Activated CD8-positive, alpha-beta memory T cell treated with anti-CD3 and anti-CD28 coated beads for 1 hour (primary cell): ENCODE measurements around the gene COL4A4.

Experiments used
- DNase-seq, 2 donors: peaks; one replicate each; pipeline ENCODE4 v3.0.0-alpha.2; 2020; ENCODE audit warnings: low read depth in 1 of 2; ENCODE audit errors: extremely low read depth in 1 of 2

The COL4A4 gene

GRCh38 chr2:227163485-227163997, 464 bp downstream of the COL4A4 start:
- DNase-seq = no peak

- DNase-seq = no peak
These were observed 2.1 kb downstream of the COL4A4 start for GRCh38 chr2:227161947-227162346.

GRCh38 chr2:227160164-227160563, 3.8 kb downstream of the COL4A4 start:
- DNase-seq = no peak

GRCh38 chr2:227154986-227155774, 8.8 kb downstream of the COL4A4 start:
- no peak for DNase-seq

DNA sequence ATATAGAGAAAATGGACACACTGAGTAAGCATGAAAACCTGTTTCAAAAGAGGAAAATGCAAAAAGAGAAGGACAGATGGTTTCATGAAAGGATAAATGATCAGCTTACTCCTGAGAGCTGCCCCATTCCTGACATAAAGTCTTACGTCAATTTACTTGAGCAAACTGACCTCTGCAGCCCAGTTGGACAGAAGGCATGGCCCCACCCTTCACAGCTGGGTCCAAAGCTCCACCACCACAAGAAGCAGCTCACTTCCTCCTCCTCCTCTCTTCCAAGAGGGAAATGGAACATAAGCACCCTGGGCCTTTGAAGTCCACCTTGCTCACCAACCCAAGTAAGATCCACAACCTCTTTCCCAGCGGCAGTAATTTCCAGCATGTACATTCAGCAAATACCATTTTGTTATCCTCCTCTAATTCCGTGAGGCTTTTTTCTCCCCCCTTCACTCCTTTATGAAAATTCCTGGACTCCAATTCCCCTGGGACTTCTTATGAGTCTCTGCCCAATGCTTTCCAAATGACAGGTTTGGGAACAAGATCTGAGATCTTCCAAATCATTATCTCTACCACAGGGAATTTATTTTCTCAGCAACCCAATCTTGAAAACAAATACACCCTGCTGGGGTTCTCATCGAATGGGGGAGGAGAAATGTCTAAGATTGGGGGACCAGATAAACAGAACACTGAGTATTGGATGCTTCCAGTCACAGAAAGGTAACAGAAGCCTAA, 10.1 kb downstream of the COL4A4 start:
- no peak for DNase-seq

DNA sequence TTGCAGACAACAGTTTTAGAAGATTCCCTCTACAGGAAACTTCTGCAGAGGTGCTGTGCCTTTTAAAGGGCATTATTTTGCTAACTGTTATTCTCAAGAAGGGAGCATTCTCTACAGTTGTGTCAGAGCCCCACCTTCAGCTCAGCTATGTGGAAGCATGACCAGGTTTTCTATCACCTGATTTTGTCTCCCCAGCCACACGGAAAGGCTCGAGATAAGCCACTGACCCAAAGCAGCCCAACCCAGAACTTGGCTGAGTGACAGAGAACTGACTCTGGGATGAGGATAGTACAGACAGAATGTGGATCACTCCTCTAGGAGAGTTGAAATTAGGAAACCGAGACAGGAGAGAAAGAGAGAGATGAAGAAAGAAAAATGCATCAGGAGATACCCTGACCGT, 10.7 kb downstream of the COL4A4 start:
- no peak for DNase-seq

DNA sequence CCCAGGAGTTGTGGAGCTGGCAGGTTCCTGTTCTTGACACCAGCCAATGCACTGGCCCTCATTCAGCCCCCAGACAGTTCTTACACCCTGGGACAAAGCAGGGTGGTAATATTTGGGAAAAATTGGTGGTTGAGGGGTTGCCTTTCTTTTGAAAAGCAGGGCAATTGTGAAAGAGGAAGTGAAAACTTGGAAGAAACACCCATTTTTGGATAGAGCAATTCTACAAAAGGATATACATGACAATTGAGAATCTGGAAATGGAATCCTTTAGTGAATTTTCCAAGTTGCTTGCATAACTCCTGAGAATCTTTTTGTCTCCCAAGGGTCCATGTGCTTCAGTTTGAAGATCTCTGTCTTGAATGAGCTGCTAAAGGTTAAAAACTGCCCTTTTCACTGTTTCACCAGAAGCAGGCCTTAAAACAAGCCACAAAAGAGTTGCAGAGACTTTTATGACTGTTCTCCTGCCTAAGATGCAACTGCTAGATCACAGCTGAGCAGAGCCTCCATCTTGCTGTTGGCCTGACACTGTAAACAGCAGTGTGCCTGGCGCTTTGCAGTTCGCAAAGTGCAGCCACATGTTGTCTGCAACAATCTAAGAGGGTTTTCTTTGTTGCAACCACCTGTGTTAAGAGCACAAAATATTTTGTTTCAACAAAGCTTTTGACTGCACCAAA, 11.8 kb downstream of the COL4A4 start:
- no peak for DNase-seq

DNA sequence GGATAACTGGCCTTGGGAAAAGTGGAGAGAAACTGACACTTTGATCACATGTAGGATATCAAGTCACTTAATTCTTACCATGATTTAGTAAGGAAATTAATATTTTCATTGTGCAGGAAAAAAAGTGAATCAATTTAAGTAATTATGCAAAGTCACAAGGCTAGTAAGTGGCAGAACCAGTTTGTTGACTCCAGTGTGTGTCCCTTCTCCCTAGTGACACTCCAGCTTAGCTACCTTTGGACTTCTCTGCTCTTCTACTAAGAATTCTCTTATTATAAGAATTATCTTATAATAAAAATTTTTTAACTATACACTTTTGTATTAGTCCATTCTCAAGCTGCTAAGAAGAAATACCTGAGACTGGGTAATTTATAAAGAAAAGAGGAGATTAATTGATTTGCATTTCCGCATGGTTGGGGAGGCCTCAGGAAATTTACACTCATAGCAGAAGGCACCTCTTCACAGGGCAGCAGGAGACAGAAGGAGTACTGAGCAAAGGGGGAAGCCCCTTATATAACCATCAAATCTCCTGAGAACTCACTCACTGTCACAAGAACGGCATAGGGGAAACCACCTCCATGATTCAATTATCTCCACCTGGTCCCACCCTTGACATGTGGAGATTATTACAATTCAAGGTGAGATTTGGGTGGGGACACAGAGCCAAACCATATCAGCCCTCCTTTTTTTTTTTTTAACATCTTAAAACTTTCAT, 13.6 kb downstream of the COL4A4 start:
- DNase-seq = no peak

DNA sequence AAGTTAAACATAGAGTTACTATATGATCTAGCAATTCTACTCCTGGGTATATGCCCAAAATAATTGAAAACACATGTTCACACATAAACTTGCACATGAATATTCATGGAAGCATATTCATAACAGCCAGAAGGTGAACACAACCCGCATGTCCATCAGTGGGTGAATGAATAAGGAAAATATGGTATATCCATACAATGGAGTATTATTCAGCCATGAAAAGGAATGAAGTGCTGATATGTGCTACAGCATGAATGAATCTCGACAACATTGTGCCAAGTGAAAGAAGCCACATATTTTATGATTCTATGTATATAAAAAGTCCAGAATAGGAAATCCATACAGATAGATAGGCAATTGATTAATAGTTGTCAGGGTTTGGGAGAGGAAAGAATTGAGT, 15.9 kb downstream of the COL4A4 start:
- DNase-seq = no peak

GRCh38 chr2:227147023-227147422, 17.0 kb downstream of the COL4A4 start:
- no peak for DNase-seq

- no peak for DNase-seq
These were observed 17.5 kb downstream of the COL4A4 start for GRCh38 chr2:227146456-227146855.

GRCh38 chr2:227143895-227144294, 20.1 kb downstream of the COL4A4 start:
- DNase-seq = no peak

GRCh38 chr2:227141301-227141700, 22.7 kb downstream of the COL4A4 start:
- no peak for DNase-seq

DNA sequence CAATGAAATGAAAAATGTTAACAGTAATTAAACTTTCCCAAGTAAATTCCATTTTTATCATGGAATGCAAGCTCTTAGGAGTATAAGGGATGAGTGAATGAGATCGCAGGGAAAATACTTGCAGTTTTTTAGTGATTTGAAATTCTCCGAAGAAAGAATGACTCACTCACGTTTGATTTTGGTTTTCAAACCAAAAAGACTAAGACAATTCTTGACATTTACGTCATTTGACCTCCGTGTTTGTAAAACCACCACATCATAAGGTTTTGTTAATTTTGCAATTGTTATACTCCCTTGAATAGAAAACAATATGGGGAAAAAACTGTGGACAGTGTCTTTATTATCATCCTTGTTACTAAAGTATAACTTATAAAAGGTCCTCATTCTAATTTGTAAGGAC, 29.4 kb downstream of the COL4A4 start:
- no peak for DNase-seq

- no peak for DNase-seq
These were observed 31.0 kb downstream of the COL4A4 start for GRCh38 chr2:227132986-227133385.

- DNase-seq = no peak
These were observed 33.4 kb downstream of the COL4A4 start for GRCh38 chr2:227130636-227131035.

- DNase-seq = no peak
These were observed 36.8 kb downstream of the COL4A4 start for GRCh38 chr2:227127201-227127600.

GRCh38 chr2:227125506-227125905, 38.5 kb downstream of the COL4A4 start:
- no peak for DNase-seq

DNA sequence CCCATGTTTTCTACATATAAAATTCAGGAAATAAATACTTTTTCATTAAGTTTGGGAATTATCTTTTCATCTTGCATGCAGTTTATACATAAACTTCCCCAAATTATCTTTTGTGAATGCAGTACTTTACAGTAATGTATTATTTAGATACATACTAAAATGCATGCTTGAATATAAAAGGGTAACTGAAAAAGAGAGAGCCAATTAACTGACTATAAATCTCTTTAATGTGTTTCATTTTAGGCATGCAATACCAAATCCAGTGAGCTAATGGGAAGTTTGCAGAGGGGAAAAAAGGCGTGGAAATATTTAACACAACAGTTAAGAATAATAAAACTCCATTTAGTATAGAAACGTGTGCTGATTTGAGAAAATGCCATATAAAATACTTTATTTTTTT, 39.2 kb downstream of the COL4A4 start:
- DNase-seq = no peak

- no peak for DNase-seq
These were observed 40.3 kb downstream of the COL4A4 start for GRCh38 chr2:227123697-227124096.

GRCh38 chr2:227118353-227118752, 45.7 kb downstream of the COL4A4 start:
- DNase-seq = no peak
